GM13977 (cell line): ENCODE data around the gene APLP1.
"Not testable (repeated sequence)": the region's sequence is repeated elsewhere in the genome, so short reads cannot be mapped to it uniquely, and the experiment has no call there.

Experiments used
- DNase-seq: peaks from one replicate; pipeline ENCODE4 v3.0.0; 2012; ENCODE audit warnings: low spot score
- in situ Hi-C: fragments of 300-500 bp; cut with MboI; formaldehyde crosslinking; loops from one replicate; pipeline ENCODE4 v1.12.0; 2022; ENCODE audit warnings: low sequenced_read_pairs, low pct_unique_long_range_greater_than_20kb, mixed read lengths, inconsistent platforms; ENCODE audit not compliant: unreplicated experiment
- TF ChIP-seq, protein P1 (sequence below): IDR thresholded peaks from 2 replicates; pipeline ENCODE4 v1.5.1; 2012; ENCODE audit warnings: mild to moderate bottlenecking, control low read depth; ENCODE audit not compliant: insufficient read depth; ENCODE audit errors: extremely low read depth, missing control alignments

APLP1 gene

DNA sequence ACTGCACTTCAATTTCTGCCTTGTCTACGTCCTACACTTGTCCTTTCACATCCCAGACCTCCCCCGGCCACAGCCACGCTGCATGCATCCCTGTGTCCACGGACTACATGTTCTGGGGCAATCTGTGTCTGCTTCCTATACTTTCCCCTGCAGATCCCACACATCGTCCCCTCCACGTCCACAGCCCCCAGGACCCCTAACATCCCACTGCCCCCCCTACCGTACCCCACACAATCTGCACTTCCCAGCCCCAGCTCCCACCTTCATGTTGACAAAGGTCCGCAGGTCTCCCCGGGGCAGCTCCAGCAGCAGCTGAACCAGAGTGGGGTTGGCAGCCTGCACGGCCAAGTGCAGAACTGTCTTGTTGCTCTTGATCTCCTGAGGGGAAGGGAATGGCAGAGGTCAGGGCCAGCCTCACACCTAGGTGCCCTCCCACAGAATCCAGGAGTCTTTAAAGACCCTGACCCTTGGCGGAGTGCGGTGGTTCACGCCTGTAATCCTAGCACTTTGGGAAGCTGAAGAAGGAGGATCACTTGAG is 21.8 kb downstream of the APLP1 start:
- no peak for DNase-seq
- TF ChIP-seq, protein P1, sequence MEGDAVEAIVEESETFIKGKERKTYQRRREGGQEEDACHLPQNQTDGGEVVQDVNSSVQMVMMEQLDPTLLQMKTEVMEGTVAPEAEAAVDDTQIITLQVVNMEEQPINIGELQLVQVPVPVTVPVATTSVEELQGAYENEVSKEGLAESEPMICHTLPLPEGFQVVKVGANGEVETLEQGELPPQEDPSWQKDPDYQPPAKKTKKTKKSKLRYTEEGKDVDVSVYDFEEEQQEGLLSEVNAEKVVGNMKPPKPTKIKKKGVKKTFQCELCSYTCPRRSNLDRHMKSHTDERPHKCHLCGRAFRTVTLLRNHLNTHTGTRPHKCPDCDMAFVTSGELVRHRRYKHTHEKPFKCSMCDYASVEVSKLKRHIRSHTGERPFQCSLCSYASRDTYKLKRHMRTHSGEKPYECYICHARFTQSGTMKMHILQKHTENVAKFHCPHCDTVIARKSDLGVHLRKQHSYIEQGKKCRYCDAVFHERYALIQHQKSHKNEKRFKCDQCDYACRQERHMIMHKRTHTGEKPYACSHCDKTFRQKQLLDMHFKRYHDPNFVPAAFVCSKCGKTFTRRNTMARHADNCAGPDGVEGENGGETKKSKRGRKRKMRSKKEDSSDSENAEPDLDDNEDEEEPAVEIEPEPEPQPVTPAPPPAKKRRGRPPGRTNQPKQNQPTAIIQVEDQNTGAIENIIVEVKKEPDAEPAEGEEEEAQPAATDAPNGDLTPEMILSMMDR = no peak
- in situ Hi-C loops = no loop called here

DNA sequence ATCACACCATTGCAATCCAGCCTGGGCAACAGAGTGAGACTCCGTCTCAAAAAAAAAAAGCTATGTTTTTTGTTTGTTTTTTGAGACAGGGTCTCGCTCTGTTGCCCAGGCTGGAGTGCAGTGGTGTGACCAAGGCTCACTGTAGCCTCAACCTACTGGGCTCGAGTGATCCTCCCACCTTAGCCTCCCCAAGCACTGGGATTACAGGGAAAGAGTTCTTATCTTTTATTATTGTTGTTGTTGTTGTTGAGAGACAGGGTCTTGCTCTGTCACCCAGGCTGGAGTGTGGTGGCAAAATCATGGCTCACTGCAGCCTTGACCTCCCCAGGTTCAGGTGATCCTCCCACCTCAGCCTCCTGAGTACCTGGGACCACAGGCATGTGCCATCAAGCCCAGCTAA is 23.4 kb downstream of the APLP1 start:
- in situ Hi-C loops, DNase-seq: not testable (repeated sequence)

DNA sequence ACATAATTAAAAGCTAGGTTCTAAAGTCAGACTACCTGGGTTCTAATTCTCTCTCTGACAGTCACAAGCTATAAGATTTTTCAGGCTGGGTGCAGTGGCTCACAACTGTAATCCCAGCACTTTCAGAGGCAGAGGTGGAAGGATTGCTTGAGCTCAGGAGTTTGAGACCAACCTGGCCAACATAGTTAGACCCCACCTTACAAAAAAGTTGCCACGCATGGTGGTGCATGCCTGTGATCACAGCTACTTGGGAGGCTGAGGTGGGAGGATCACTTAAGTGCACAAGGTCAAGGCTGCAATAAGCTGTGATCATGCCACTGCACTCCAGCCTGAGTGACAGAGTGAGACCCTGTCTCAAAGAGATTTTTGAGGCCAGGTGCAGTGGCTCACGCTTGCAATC is 26.0 kb downstream of the APLP1 start:
- no peak for DNase-seq
- TF ChIP-seq, protein P1 = no peak
- in situ Hi-C loops = no loop called here

DNA sequence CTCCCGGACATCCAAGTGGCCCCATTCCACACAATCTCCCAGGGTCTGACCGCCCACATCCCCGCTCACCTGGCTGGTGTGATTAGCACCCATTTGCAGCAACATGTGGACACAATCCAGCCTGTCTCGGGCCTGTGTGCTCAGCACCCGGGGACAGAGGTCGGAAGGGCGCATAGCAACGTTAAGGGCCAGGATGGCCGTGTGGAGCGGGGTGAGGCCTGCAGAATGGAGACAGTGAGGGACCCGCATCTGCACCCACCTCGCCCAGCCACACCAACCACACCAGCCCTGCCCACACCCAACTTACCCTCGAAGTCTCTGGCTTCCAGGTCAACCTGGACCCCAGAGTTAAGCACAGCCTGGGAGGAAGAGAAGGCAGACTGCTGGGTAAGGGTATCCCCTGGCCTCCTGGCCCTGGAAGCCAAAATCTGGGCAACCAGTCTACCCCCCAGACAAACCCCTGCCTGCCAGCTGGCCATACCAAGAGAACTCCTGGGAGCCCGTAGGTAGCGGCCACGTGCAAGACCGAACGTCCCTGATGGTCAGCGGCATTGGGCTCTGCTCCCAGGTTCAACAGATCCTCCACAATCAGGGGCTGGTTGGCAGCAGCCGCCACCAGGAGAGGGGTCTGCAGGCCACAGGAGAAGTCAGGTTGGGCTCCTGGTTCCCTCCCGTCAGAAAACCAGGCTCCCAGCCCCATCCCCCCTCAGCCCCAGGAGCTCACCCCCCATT is 27.7 kb downstream of the APLP1 start:
- no peak for DNase-seq
- TF ChIP-seq, protein P1 = no peak
- in situ Hi-C loops = no loop called here

DNA sequence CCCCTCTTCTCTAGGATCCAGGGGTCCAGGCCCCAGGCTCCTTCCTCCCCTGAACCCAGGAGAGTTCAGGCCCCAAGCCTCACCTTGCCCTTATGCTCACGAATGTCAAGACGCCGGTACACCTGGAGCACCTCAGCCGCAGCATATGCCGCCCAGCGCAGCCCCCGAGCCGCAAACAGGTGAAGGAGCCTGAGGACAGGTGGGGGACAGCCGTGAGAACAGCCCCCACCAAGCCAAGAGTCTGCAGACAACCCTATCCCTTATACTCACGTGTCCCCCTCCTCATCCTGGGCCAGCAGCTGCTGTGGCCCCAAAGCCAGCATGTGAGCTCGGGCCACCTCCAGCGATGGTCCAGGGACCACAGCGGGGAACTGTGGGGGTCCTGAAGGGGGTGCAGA is 28.3 kb downstream of the APLP1 start:
- in situ Hi-C loops = no loop called here

DNA sequence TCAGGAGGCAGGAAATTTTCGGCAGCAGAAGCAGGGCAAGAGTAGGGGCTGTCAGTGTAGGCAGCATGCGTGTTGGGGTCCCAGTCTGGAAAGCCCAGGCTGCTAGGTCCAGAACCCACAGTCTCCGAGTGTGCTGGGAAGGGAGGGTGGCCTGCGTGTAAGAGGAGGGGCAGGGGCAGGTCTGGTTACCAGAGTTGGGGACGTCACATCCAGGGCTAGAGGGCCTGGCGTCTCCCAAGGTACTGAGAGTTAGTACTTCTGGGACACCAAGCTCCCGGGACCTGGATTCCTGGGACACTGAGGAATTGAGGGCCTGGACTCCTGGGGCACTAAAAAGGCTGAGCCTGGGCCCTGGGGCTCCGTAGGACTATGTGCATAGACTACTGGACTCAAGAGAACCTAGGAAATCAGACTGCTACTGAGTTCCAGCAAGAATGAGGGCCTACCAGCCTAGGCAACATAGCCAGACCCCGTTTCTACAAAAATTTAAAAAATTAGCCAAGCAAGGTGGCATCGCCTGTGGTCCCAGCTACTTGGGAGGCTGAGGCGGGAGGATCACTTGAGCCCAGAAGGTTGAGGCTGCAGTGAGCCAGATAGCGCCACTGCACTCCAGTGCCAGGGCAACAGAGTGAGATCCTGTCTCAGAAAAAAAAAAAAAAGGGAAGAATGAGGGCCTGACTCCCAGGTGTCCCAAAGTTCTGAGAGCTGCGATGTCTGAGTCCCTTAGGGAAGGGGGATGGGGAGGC is 29.5 kb downstream of the APLP1 start:
- no peak for DNase-seq
- in situ Hi-C loops = no loop called here
- TF ChIP-seq, protein P1 = no peak

More for the DNA sequence above, 28.3 kb downstream of the APLP1 start:
- DNase-seq = no peak
- TF ChIP-seq, protein P1 = no peak

DNA sequence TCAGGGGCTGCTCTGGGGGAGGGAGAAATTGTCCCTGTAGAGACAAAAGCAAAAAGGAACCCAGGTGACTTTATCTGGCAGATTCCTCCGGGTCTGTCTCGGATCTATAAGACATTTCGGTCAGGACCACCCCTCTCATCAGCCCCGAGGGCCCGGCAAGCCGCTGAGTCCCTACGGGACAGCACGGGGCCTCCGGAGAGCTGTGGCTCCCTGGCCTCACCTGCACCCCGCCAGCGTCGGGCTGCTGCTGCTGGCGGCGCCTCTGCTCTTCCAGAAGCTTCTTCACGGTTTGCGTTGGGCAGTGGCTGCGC is 30.1 kb downstream of the APLP1 start:
- no peak for DNase-seq
- in situ Hi-C loops = no loop called here
- TF ChIP-seq, protein P1 = no peak
